Kidney (tissue), 14 donors: ENCODE measurements around the gene ARFGEF3. TPM values are rescaled to one million over a fixed set of nuclear protein-coding genes. Genes with fewer than 3 reads are reported as not detected.

Experiments
- DNase-seq, 5 donors: peaks; one replicate each; pipeline ENCODE4 v3.0.0-alpha.2; 2013 to 2020
- FAIRE-seq: peaks from 2 replicates; lab custom pipeline; 2012; peaks lifted over from hg19 to GRCh38; lab: Jason Lieb, UNC
- H3K27ac ChIP-seq, 2 donors: one replicate each; pipeline ENCODE4 v1.7.0; 2013; ENCODE audit warnings: low read depth in 2 of 2, low read length in 2 of 2, inconsistent platforms in 1 of 2
- H3K27me3 ChIP-seq: one replicate; pipeline ENCODE4 v1.7.1; 2013; ENCODE audit warnings: low read length, inconsistent platforms; ENCODE audit not compliant: control insufficient read depth, insufficient read depth
- H3K36me3 ChIP-seq, 3 donors: one replicate each; pipeline versions ENCODE4 v1.7.0 to v1.7.1; 2013; ENCODE audit warnings: low read length in 3 of 3, control low read depth in 1 of 3, inconsistent platforms in 1 of 3; ENCODE audit not compliant: insufficient read depth in 3 of 3, control insufficient read depth in 2 of 3
- H3K4me1 ChIP-seq, 3 donors: one replicate each; pipeline versions ENCODE4 v1.7.0 to v1.7.1; 2013; ENCODE audit warnings: low read length in 3 of 3, inconsistent platforms in 1 of 3, low read depth in 1 of 3; ENCODE audit not compliant: control insufficient read depth in 2 of 3, insufficient read depth in 2 of 3
- H3K4me3 ChIP-seq, 3 donors: one replicate each; pipeline versions ENCODE4 v1.7.0 to v1.8.1; 2013; ENCODE audit warnings: low read length in 3 of 3, control low read depth in 1 of 3, inconsistent platforms in 1 of 3
- H3K9ac ChIP-seq, 3 donors: one replicate each; pipeline versions ENCODE4 v1.7.0 to v1.7.1; 2013; ENCODE audit warnings: low read length in 3 of 3, control low read depth in 1 of 3, inconsistent platforms in 1 of 3
- H3K9me3 ChIP-seq, 3 donors: one replicate each; pipeline versions ENCODE4 v1.7.0 to v1.7.1; 2013; ENCODE audit warnings: low read length in 3 of 3, control low read depth in 1 of 3, inconsistent platforms in 1 of 3; ENCODE audit not compliant: control insufficient read depth in 2 of 3, insufficient read depth in 1 of 3
- CTCF ChIP-seq: IDR thresholded peaks from 3 replicates; pipeline ENCODE4 v1.5.1; 2012; ENCODE audit warnings: mild to moderate bottlenecking, moderate library complexity, borderline replicate concordance; ENCODE audit not compliant: insufficient read depth; ENCODE audit errors: extremely low read depth
- intact Hi-C: fragments of 100-400 bp; cut with DNase I; formaldehyde crosslinking; loops from one replicate; pipeline ENCODE4 v1.11.1; 2022
- polyA plus RNA-seq: library from polyadenylated mRNA; stranded (reverse); fragments of 350-450 nt; fragmentation: Illumina TruSeq; extraction: RNeasy Lipid Tissue Mini Kit (QIAGEN cat#74804); gene quantifications from one replicate; pipeline ENCODE4 v1.2.3, GENCODE V29; 2014; ENCODE audit warnings: low read depth, low replicate concordance; ENCODE audit not compliant: insufficient read depth
- total RNA-seq: library from RNA; stranded (reverse); fragmentation: NEBNext Ultra II Directional; extraction: Animal tissue kit (Norgen Biotek cat#: 25700); gene quantifications from one replicate; pipeline ENCODE4 v1.2.1, GENCODE V29; 2021
- donor health status: control.
- donor health status: control.
- donor health status: control.
- donor health status: control.
- donor health status: control.
- donor health status: DM: yes; HTN: yes; CAD: no.
- donor health status: Normal renal cell carcinoma (clear cell type).

Gene ARFGEF3
- total and polyA plus RNA-seq, 2 donors from 2014 or later: 1.2 to 7.8 TPM

DNA sequence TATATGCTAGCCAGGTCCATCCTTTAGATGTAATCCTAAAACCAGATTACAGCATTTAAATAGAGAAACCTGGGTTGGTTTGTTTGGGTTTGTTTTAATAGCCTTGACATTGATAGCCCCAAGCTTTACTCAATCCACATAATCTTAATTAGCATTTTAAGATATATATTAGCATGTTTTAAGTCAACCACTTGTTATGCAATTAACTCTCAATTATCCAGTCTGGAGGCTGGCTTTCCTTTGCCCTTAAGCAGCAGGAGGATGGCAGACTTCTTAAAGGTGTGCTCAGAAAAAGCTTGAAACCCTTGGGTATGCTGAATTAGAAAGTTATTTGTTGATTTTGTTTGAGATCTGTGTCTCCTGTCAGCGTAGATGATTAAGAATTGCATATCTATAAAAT is 169.7 kb downstream of the ARFGEF3 start:
- H3K27me3 ChIP-seq: no peaks in the 10 kb centered on the region
- no peaks in the 10 kb centered on the region for H3K36me3 ChIP-seq
- TF ChIP-seq CTCF: no peak
- H3K4me1 ChIP-seq: no peaks in the 10 kb centered on the region
- intact Hi-C loops: no loop called here
- no peak overlapping the region for H3K4me3 ChIP-seq
- no peak overlapping the region for H3K9ac ChIP-seq
- no peak overlapping the region for H3K27ac ChIP-seq
- H3K9me3 ChIP-seq: no peaks in the 10 kb centered on the region
- no peak for FAIRE-seq
- no peak for DNase-seq

DNA sequence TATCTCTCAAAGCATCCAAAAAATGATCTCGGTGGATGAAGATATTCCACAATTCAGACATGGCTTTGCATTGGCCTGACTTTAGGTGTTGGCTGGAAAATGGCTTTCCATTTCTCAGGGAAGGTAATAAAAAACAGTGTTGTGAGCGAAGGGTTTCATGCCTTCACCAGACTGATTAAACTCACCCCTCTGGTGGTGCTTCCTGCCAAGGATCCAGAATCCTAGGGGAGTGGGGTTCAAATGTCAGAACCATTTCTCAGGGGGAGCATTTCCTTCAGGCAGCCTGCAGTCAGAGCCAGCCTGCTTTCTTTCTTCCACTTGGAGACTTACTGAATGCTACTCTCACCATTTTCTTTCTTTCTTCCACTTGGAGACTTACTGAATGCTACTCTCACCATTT is 170.2 kb downstream of the ARFGEF3 start:
- H3K4me3 ChIP-seq: no peak overlapping the region
- no peaks in the 10 kb centered on the region for H3K4me1 ChIP-seq
- no peak for TF ChIP-seq CTCF
- no peaks in the 10 kb centered on the region for H3K27me3 ChIP-seq
- intact Hi-C loops: no loop called here
- FAIRE-seq (no peak), DNase-seq (no peak)
- H3K9me3 ChIP-seq: no peaks in the 10 kb centered on the region
- no peak overlapping the region for H3K27ac ChIP-seq
- no peaks in the 10 kb centered on the region for H3K36me3 ChIP-seq
- H3K9ac ChIP-seq: no peak overlapping the region

GRCh38 chr6:138334000-138334399 is 172.3 kb downstream of the ARFGEF3 start:
- no peak for TF ChIP-seq CTCF
- no peaks in the 10 kb centered on the region for H3K27me3 ChIP-seq
- DNase-seq: no peak
- H3K9me3 ChIP-seq: no peaks in the 10 kb centered on the region
- intact Hi-C loops: no loop called here
- no peaks in the 10 kb centered on the region for H3K4me1 ChIP-seq
- H3K9ac ChIP-seq: no peak overlapping the region
- H3K27ac ChIP-seq: no peak overlapping the region
- no peak for FAIRE-seq
- no peak overlapping the region for H3K4me3 ChIP-seq
- no peaks in the 10 kb centered on the region for H3K36me3 ChIP-seq

DNA sequence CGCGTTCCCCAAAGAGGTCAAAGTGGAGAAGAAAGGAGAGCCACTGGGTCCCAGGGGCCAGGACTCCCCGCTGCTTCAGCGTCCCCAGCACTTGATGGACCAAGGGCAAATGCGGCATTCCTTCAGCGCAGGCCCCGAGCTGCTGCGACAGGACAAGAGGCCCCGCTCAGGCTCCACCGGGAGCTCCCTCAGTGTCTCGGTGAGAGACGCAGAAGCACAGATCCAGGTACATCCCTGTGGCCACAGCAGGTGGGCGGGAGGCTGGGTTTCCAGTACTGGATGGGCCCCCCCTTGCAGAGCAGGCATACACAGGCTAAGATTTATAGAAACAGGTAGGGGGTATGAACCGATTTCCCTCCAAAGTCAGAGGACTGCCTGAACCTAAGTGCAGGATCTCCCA is 173.2 kb downstream of the ARFGEF3 start:
- Histone ChIP-seq H3K36me3 (no peaks in the 10 kb centered on the region), H3K27me3 (no peaks in the 10 kb centered on the region), H3K9me3 (no peaks in the 10 kb centered on the region), H3K27ac (no peak overlapping the region), H3K9ac (no peak overlapping the region), H3K4me1 (no peaks in the 10 kb centered on the region), H3K4me3 (no peak overlapping the region)
- FAIRE-seq: no peak
- TF ChIP-seq CTCF: no peak
- peak in 1 of 5 donors; percentile 64 for DNase-seq
- intact Hi-C loops: no loop called here
